ENCODE results near the gene DPEP1. TPM values are rescaled to one million over a fixed set of nuclear protein-coding genes. Genes with fewer than 3 reads are reported as not detected.

DPEP1 gene
- total and polyA plus RNA-seq, 3 experiments from 2014 or later, result not detected

DNA sequence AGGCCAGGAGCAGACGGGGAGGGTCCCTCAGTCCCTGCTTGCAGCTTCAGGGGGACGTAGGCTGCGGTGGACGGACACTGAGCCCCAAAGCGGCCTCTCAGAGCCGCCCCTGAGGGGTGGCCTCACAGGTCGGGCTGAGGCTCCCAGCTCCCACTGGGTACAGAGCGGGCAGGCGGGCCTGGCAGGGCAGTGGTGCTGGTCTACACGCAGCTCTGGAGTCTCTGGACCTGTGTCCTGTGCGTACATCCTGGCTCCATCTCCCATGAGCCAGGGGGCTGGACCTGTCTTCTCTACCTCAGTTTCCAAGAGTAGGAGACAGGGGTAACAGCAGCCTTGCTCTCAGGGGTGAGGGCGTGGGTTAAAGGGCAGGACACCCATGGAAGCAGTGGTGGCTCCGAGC is 1.7 kb downstream of the DPEP1 start:
- H3K27ac Mint-ChIP-seq, result no peak overlapping the region
- H3K27me3 Mint-ChIP-seq, result peaks cover 3 to 6% of the 10 kb centered on the region in 2 donors
- Histone ChIP-seq H3K27me3 (ENCODE audit: insufficient read depth, low read length, poor library complexity, severe bottlenecking) (no peaks in the 10 kb centered on the region), H3K4me3 (ENCODE audit: low read length) (no peak overlapping the region), H3K4me1 (ENCODE audit: insufficient read depth, low read length) (peaks cover 7% of the 10 kb centered on the region), H3K27ac (ENCODE audit: low read depth, low read length) (no peak overlapping the region), H3K9me3 (ENCODE audit: low read length) (no peaks in the 10 kb centered on the region), H3K36me3 (ENCODE audit: insufficient read depth, low read length) (no peaks in the 10 kb centered on the region)
- peaks cover 0 to 5% (median 0%) of the 10 kb centered on the region in 5 donors for H3K9me3 Mint-ChIP-seq
- no peak for DNase-seq
- no peaks in the 10 kb centered on the region for H3K36me3 Mint-ChIP-seq
- ChIA-PET POLR2A (interaction anchor here (0.6 kb wide), 1 partner anchor 22 kb away, joined by 5 read pairs; no protein-coding TSS in a partner anchor), CTCF (interaction anchor here (1.1 kb wide), 1 partner anchor 12 kb away, joined by 3 read pairs; no protein-coding TSS in a partner anchor)
- H3K4me3 Mint-ChIP-seq, result no peak overlapping the region
- H3K4me1 Mint-ChIP-seq, result peaks cover 10 to 15% (median 13%) of the 10 kb centered on the region in 3 donors

DNA sequence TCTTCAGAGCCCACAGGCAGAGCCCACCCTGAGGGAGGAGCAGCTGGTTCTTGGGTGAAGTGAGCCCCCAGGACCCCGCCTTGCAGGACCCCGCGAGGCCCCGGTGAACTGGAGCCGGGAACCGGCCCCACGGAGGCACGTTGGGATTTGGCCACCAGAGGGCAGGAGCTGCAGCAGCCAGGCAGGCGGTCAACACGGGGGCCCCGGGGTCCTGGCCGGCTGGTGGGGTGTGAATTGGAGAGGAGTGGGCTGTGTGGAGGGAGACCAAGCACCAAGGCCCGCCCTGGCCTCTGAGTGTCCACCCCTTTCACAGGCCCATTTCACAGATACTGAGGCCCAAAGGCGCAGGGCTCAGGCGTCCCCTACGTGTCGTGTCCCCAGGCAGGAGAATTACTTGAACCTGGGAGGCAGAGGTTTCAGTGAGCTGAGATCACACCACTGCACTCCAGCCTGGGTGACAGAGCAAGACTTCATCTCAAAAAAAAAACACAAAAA is 2.2 kb downstream of the DPEP1 start:
- Mint-ChIP-seq H3K4me3 (no peak overlapping the region), H3K4me1 (peaks cover 10 to 15% (median 13%) of the 10 kb centered on the region in 3 donors), H3K36me3 (no peaks in the 10 kb centered on the region), H3K9me3 (peaks cover 0 to 5% (median 0%) of the 10 kb centered on the region in 5 donors), H3K27me3 (peaks cover 3 to 6% of the 10 kb centered on the region in 2 donors), H3K27ac (peak overlapping the region in 2 of 8 donors; percentile 90 to 93)
- Histone ChIP-seq H3K4me1 (ENCODE audit: insufficient read depth, low read length) (peaks cover 7% of the 10 kb centered on the region), H3K9me3 (ENCODE audit: low read length) (no peaks in the 10 kb centered on the region), H3K36me3 (ENCODE audit: insufficient read depth, low read length) (no peaks in the 10 kb centered on the region), H3K4me3 (ENCODE audit: low read length) (no peak overlapping the region), H3K27me3 (ENCODE audit: insufficient read depth, low read length, poor library complexity, severe bottlenecking) (no peaks in the 10 kb centered on the region), H3K27ac (ENCODE audit: low read depth, low read length) (no peak overlapping the region)
- ChIA-PET CTCF (interaction anchor here (0.7 to 1.1 kb wide), 2 partner anchors 13 to 356 kb away, joined by 3 read pairs; no protein-coding TSS in a partner anchor), POLR2A (interaction anchor here (0.6 kb wide), 1 partner anchor 23 kb away, joined by 5 read pairs; no protein-coding TSS in a partner anchor)
- DNase-seq, result peak in 1 of 5 donors; percentile 49

DNA sequence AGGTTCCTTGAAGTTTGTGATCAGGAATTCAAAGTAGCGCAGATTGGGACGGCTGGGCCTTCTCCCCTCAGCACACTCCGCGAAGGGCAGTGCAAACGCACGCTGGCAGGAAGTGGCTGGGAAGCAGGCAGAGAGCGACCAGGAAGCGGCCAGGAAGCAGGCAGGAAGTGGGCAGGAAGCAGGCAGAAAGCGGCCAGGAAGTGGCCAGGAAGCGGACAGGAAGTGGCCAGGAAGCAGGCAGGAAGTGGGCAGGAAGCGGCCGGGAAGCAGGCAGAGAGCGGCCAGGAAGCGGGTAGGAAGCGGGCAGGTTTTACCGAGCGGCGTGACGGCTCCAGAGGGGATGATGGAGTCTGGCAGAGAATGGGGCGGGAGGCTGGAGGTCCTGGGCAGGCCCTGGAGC is 3.2 kb downstream of the DPEP1 start:
- H3K4me3 Mint-ChIP-seq, result peak overlapping the region in 2 of 7 donors; percentile 12 to 26
- CTCF ChIA-PET, result interaction anchor here (1.1 to 1.5 kb wide), 2 partner anchors 14 to 133 kb away, joined by 3 to 4 read pairs; no protein-coding TSS in a partner anchor
- H3K27ac ChIP-seq (ENCODE audit: low read depth, low read length), result peak overlapping the region; percentile 6
- no peak overlapping the region for H3K4me3 ChIP-seq (ENCODE audit: low read length)
- no peaks in the 10 kb centered on the region for H3K27me3 ChIP-seq (ENCODE audit: insufficient read depth, low read length, poor library complexity, severe bottlenecking)
- peak in 4 of 5 donors; percentile 11 to 58 (median 34) for DNase-seq
- POLR2A ChIA-PET, result no interaction called here
- H3K27ac Mint-ChIP-seq, result peak overlapping the region; percentile 82 to 98 (median 86)
- H3K27me3 Mint-ChIP-seq, result peaks cover 3% of the 10 kb centered on the region in 2 donors
- no peaks in the 10 kb centered on the region for H3K9me3 ChIP-seq (ENCODE audit: low read length)
- peaks cover 0 to 5% (median 0%) of the 10 kb centered on the region in 5 donors for H3K9me3 Mint-ChIP-seq
- peaks cover 10 to 15% (median 13%) of the 10 kb centered on the region in 3 donors for H3K4me1 Mint-ChIP-seq
- no peaks in the 10 kb centered on the region for H3K36me3 ChIP-seq (ENCODE audit: insufficient read depth, low read length)
- H3K4me1 ChIP-seq (ENCODE audit: insufficient read depth, low read length), result peaks cover 7% of the 10 kb centered on the region
- H3K36me3 Mint-ChIP-seq, result no peaks in the 10 kb centered on the region

DNA sequence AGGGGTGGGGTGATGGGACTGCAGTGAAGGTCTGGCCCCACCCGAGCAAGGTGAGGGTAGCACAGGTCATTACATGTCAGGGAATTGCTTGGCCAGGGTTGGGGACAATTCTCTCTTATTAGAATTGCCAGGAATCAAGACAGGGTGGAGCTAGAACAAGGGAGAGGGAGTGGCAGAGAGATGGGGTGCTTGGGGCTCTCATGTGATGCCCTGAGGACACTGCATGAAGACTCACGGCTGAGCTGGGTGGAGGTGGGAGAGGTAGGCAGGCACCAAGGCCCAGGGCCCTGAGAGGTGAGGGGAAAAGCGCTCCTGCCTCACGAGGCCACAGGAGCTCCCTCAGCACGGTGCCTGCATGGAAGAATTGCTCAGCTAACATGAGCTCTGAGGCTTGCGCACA is 3.6 kb downstream of the DPEP1 start:
- Mint-ChIP-seq H3K9me3 (peaks cover 0 to 5% (median 0%) of the 10 kb centered on the region in 5 donors), H3K4me3 (peak overlapping the region in 2 of 7 donors; percentile 26 to 40), H3K4me1 (peaks cover 10 to 15% (median 13%) of the 10 kb centered on the region in 3 donors), H3K27me3 (peaks cover 3 to 5% of the 10 kb centered on the region in 2 donors), H3K36me3 (no peaks in the 10 kb centered on the region), H3K27ac (peak overlapping the region; percentile 82 to 98 (median 86))
- H3K4me3 ChIP-seq (ENCODE audit: low read length), result no peak overlapping the region
- ChIA-PET CTCF (interaction anchor here (0.9 to 1.5 kb wide), 2 partner anchors 133 to 377 kb away, joined by 3 to 4 read pairs; no protein-coding TSS in a partner anchor), POLR2A (no interaction called here)
- no peaks in the 10 kb centered on the region for H3K36me3 ChIP-seq (ENCODE audit: insufficient read depth, low read length)
- H3K4me1 ChIP-seq (ENCODE audit: insufficient read depth, low read length), result peaks cover 7% of the 10 kb centered on the region
- no peak for DNase-seq
- no peaks in the 10 kb centered on the region for H3K27me3 ChIP-seq (ENCODE audit: insufficient read depth, low read length, poor library complexity, severe bottlenecking)
- H3K9me3 ChIP-seq (ENCODE audit: low read length), result no peaks in the 10 kb centered on the region
- peak overlapping the region; percentile 6 for H3K27ac ChIP-seq (ENCODE audit: low read depth, low read length)

DNA sequence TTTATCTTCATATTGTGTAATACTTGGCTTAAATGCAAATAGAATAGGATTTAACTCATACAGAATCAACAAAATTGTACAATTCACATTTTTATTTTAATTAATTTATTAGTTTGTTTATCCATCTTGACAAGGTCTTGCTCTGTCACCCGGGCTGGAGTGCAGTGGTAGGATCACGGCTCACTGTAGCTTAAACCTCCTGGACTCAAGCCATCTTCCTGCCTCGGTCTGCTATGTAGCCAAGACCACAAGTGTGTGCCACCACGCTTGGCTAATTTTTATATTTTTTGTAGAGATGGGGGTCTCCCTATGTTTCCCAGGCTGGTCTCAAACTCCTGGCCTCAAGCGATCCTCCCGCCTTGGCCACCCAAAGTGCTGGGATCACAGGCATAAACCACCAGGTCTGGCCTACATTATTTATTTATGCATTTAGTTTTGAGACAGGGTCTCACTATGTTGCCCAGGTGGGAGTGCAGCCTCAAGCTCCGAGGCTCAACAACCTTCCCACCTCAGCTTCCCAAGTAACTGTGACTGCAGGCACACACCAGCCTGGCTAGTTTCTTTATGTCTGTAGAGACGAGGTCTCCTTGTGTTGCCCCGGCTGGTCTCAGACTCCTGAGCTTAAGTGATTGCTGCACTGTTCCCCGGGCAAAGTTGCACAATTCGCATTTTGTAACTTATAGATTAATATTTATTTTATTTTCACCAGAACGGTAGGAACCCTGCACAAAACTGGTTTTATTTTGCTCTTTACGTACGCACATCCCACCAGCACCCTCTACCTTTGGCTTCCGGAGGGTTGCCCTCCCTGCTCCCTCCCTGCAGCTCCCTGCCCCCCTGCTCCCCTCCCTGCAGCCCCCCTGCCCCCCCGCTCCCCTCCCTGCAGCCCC is 4.9 kb downstream of the DPEP1 start:
- H3K27me3 ChIP-seq (ENCODE audit: insufficient read depth, low read length, poor library complexity, severe bottlenecking), result no peaks in the 10 kb centered on the region
- Mint-ChIP-seq H3K27ac (no peak overlapping the region), H3K27me3 (peaks cover 3 to 7% of the 10 kb centered on the region in 2 donors), H3K4me1 (peaks cover 10 to 14% (median 13%) of the 10 kb centered on the region in 3 donors), H3K4me3 (no peak overlapping the region), H3K36me3 (no peaks in the 10 kb centered on the region), H3K9me3 (peaks cover 0 to 5% (median 0%) of the 10 kb centered on the region in 5 donors)
- ChIA-PET POLR2A (no interaction called here), CTCF (interaction anchor here (0.9 to 1.5 kb wide), 2 partner anchors 135 to 378 kb away, joined by 3 to 4 read pairs; no protein-coding TSS in a partner anchor)
- H3K36me3 ChIP-seq (ENCODE audit: insufficient read depth, low read length), result no peaks in the 10 kb centered on the region
- no peak overlapping the region for H3K27ac ChIP-seq (ENCODE audit: low read depth, low read length)
- peaks cover 7% of the 10 kb centered on the region for H3K4me1 ChIP-seq (ENCODE audit: insufficient read depth, low read length)
- no peak overlapping the region for H3K4me3 ChIP-seq (ENCODE audit: low read length)
- no peak for DNase-seq
- no peaks in the 10 kb centered on the region for H3K9me3 ChIP-seq (ENCODE audit: low read length)

DNA sequence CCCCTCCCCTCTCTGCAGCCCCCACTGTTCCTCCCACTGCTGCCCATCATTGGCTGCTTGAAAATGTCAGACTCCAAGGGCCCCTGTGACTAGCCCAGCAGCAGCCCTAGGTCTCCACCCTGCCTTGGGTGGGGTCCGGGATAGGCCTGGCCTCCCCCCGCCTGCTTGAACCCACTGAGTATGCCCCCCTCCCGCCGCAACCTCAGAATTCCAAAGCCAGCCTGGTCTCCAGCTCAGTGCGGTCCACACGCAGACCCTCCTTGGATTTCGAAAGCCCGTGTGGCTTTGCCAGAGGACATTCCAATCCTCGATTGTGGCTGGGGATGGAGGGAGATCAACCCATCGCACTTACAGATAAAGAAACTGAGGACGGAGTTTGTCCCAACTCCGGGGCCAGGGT is 6.4 kb downstream of the DPEP1 start:
- no peak overlapping the region for H3K27ac ChIP-seq (ENCODE audit: low read depth, low read length)
- Mint-ChIP-seq H3K4me1 (peaks cover 10 to 13% (median 12%) of the 10 kb centered on the region in 3 donors), H3K27ac (no peak overlapping the region), H3K9me3 (peaks cover 0 to 5% (median 0%) of the 10 kb centered on the region in 5 donors), H3K36me3 (no peaks in the 10 kb centered on the region), H3K4me3 (no peak overlapping the region), H3K27me3 (peaks cover 3 to 19% of the 10 kb centered on the region in 2 donors)
- no peak overlapping the region for H3K4me3 ChIP-seq (ENCODE audit: low read length)
- no peaks in the 10 kb centered on the region for H3K27me3 ChIP-seq (ENCODE audit: insufficient read depth, low read length, poor library complexity, severe bottlenecking)
- peaks cover 7% of the 10 kb centered on the region for H3K4me1 ChIP-seq (ENCODE audit: insufficient read depth, low read length)
- ChIA-PET POLR2A (no interaction called here), CTCF (interaction anchor here (0.7 kb wide), 1 partner anchor 771 kb away, joined by 3 read pairs; no protein-coding TSS in a partner anchor)
- no peak for DNase-seq
- H3K9me3 ChIP-seq (ENCODE audit: low read length), result no peaks in the 10 kb centered on the region
- no peaks in the 10 kb centered on the region for H3K36me3 ChIP-seq (ENCODE audit: insufficient read depth, low read length)

DNA sequence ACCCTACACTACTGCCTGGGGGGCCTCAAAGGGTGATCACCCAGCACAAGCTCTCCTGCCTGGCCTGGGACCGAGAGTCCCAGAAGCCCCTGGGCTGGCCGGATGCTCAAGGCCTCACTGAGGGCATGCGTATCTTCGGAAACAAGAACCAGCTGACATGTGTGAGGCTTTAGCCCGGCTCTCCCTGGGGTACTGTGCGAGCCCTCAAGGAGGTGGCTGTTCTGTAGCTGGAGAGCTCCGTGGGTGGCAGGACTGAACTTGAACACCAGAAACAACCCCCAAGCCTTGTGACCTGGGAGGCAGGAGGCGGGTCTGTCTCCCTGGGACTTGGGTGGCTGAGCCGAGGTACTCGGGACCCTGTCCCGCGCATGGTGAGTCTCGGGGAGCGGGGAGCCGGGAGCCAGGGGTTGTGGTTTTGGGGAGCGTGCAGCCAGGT is 7.0 kb downstream of the DPEP1 start:
- ChIA-PET CTCF (interaction anchor here (0.7 kb wide), 1 partner anchor 771 kb away, joined by 3 read pairs; no protein-coding TSS in a partner anchor), POLR2A (no interaction called here)
- no peak overlapping the region for H3K27ac Mint-ChIP-seq
- Histone ChIP-seq H3K27ac (ENCODE audit: low read depth, low read length) (no peak overlapping the region), H3K4me1 (ENCODE audit: insufficient read depth, low read length) (peaks cover 7% of the 10 kb centered on the region), H3K27me3 (ENCODE audit: insufficient read depth, low read length, poor library complexity, severe bottlenecking) (no peaks in the 10 kb centered on the region), H3K4me3 (ENCODE audit: low read length) (no peak overlapping the region), H3K36me3 (ENCODE audit: insufficient read depth, low read length) (no peaks in the 10 kb centered on the region), H3K9me3 (ENCODE audit: low read length) (no peaks in the 10 kb centered on the region)
- H3K36me3 Mint-ChIP-seq, result no peaks in the 10 kb centered on the region
- H3K27me3 Mint-ChIP-seq, result peaks cover 3 to 25% of the 10 kb centered on the region in 2 donors
- DNase-seq, result no peak
- peaks cover 0 to 5% (median 0%) of the 10 kb centered on the region in 5 donors for H3K9me3 Mint-ChIP-seq
- H3K4me1 Mint-ChIP-seq, result peaks cover 10 to 13% (median 11%) of the 10 kb centered on the region in 3 donors
- H3K4me3 Mint-ChIP-seq, result no peak overlapping the region
